H1 (cell line): ENCODE measurements around the gene SLC12A2. TPM values are rescaled to one million over a fixed set of nuclear protein-coding genes. Genes with fewer than 3 reads are reported as not detected.

Source experiments
- CTCF ChIA-PET: fragments of 300-600 bp; sonication (Branson Sonifier 250); formaldehyde crosslinking; loops from one replicate; lab custom pipeline; 2021; ENCODE audit not compliant: partially characterized antibody; lab: Charles Lee
- POLR2A ChIA-PET: fragments of 300-600 bp; sonication (Branson Sonifier 250); formaldehyde crosslinking; loops from one replicate; lab custom pipeline; 2021; ENCODE audit warnings: inconsistent platforms; ENCODE audit not compliant: partially characterized antibody; lab: Charles Lee
- DNase-seq, 2 experiments: peaks; one replicate each; pipeline versions ENCODE4 v3.0.0 to v3.0.0-alpha.2; 2010 to 2022; ENCODE audit warnings: low spot score in 2 of 2, low read depth in 1 of 2, mixed read lengths in 1 of 2
- FAIRE-seq: peaks from 2 replicates; lab custom pipeline; 2011; peaks lifted over from hg19 to GRCh38; lab: Jason Lieb, UNC
- H2AFZ ChIP-seq: 2 replicates; pipeline ENCODE4 v1.8.1; 2012; ENCODE audit warnings: low read length, inconsistent platforms
- H2AK5ac ChIP-seq: 2 replicates; pipeline ENCODE4 v1.6.1; 2013; ENCODE audit warnings: low read depth, low read length
- H2BK120ac ChIP-seq: replicated peaks from 2 replicates; pipeline ENCODE3; 2013; ENCODE audit warnings: low read depth, low read length, inconsistent platforms
- H2BK12ac ChIP-seq: 2 replicates; pipeline ENCODE4 v1.6.1; 2013; ENCODE audit warnings: low read depth, low read length
- H2BK15ac ChIP-seq: 2 replicates; pipeline ENCODE4 v1.6.1; 2013; ENCODE audit warnings: low read length
- H2BK20ac ChIP-seq: 2 replicates; pipeline ENCODE4 v1.6.1; 2013; ENCODE audit warnings: low read length
- H2BK5ac ChIP-seq: 2 replicates; pipeline ENCODE4 v1.6.1; 2013; ENCODE audit warnings: low read depth, low read length
- H3K14ac ChIP-seq: 2 replicates; pipeline ENCODE4 v1.6.1; 2013; ENCODE audit warnings: inconsistent platforms; ENCODE audit not compliant: insufficient read length
- H3K18ac ChIP-seq: 2 replicates; pipeline ENCODE4 v1.6.1; 2013; ENCODE audit warnings: low read length; ENCODE audit errors: extremely low read depth
- H3K23ac ChIP-seq: 2 replicates; pipeline ENCODE4 v1.6.1; 2013; ENCODE audit warnings: inconsistent platforms; ENCODE audit not compliant: insufficient read length
- H3K23me2 ChIP-seq: 2 replicates; pipeline ENCODE4 v1.6.1; 2013; ENCODE audit warnings: low read depth, low read length
- H3K27ac ChIP-seq: 2 replicates; pipeline ENCODE4 v1.6.1; 2011; ENCODE audit warnings: low read depth, low read length, inconsistent platforms
- H3K27me3 ChIP-seq, 4 experiments: replicated peaks in 1 of 4; 1 replicate in 1 of 4; 2 replicates in 3 of 4; pipeline versions ENCODE4 v1.6.1 to v1.8.1; 2011 to 2013; ENCODE audit warnings: low read length in 3 of 4, mild to moderate bottlenecking in 3 of 4, inconsistent platforms in 2 of 4, mixed read lengths in 2 of 4, moderate library complexity in 1 of 4; ENCODE audit not compliant: control insufficient read depth in 3 of 4, insufficient read depth in 3 of 4; ENCODE audit errors: extremely low read depth in 1 of 4
- H3K36me3 ChIP-seq, 4 experiments: 2 replicates each; pipeline versions ENCODE4 v1.6.1 to v1.8.1; 2011 to 2013; ENCODE audit warnings: mild to moderate bottlenecking in 4 of 4, low read length in 3 of 4, moderate library complexity in 2 of 4, control low read depth in 1 of 4, inconsistent platforms in 1 of 4; ENCODE audit not compliant: insufficient read depth in 4 of 4, control insufficient read depth in 2 of 4
- H3K4ac ChIP-seq: replicated peaks from 2 replicates; pipeline ENCODE3; 2013; ENCODE audit warnings: low read length, low read depth, mixed read lengths, inconsistent platforms; ENCODE audit not compliant: insufficient read length
- H3K4me1 ChIP-seq, 4 experiments: replicated peaks in 1 of 4; 1 replicate in 1 of 4; 2 replicates in 3 of 4; pipeline versions ENCODE4 v1.6.1 to v1.8.1; 2011 to 2013; ENCODE audit warnings: low read length in 3 of 4, inconsistent platforms in 2 of 4, mixed read lengths in 1 of 4; ENCODE audit not compliant: insufficient read depth in 4 of 4, control insufficient read depth in 3 of 4
- H3K4me2 ChIP-seq, 2 experiments: 2 replicates each; pipeline versions ENCODE4 v1.6.1 to v1.8.1; 2011 to 2013; ENCODE audit warnings: low read depth in 2 of 2, low read length in 2 of 2, control low read depth in 1 of 2, inconsistent platforms in 1 of 2, mild to moderate bottlenecking in 1 of 2; ENCODE audit not compliant: insufficient read depth in 1 of 2
- H3K4me3 ChIP-seq, 4 experiments: fragments of 200-600, 300-600 bp in 1 of 4; sonication (generic), shearing (Covaris generic), sonication (Bioruptor Twin) in 1 of 4; 2 replicates each; pipeline versions ENCODE4 v1.5.1 to v1.8.1; 2011 to 2016; ENCODE audit warnings: low read length in 4 of 4, low read depth in 3 of 4, control low read depth in 2 of 4, inconsistent platforms in 2 of 4, mild to moderate bottlenecking in 2 of 4, mixed read lengths in 1 of 4, moderate library complexity in 1 of 4; ENCODE audit not compliant: insufficient read depth in 2 of 4; ENCODE audit errors: extremely low read depth in 1 of 4
- H3K56ac ChIP-seq: replicated peaks from 2 replicates; pipeline ENCODE3; 2013; ENCODE audit warnings: low read depth, mild to moderate bottlenecking, mixed read lengths, low read length, inconsistent platforms; ENCODE audit not compliant: insufficient read length
- H3K79me1 ChIP-seq: 2 replicates; pipeline ENCODE4 v1.6.1; 2013; ENCODE audit warnings: low read depth, low read length, control low read depth
- H3K79me2 ChIP-seq, 2 experiments: 2 replicates each; pipeline versions ENCODE4 v1.6.1 to v1.8.1; 2012 to 2013; ENCODE audit warnings: low read length in 2 of 2, mild to moderate bottlenecking in 2 of 2, inconsistent platforms in 1 of 2; ENCODE audit not compliant: insufficient read depth in 2 of 2, control insufficient read depth in 1 of 2
- H3K9ac ChIP-seq, 4 experiments: replicated peaks in 1 of 4; 1 replicate in 1 of 4; 2 replicates in 3 of 4; pipeline versions ENCODE4 v1.6.1 to v1.8.1; 2011 to 2013; ENCODE audit warnings: low read depth in 3 of 4, low read length in 3 of 4, control low read depth in 2 of 4, mild to moderate bottlenecking in 2 of 4, moderate library complexity in 2 of 4, inconsistent platforms in 1 of 4; ENCODE audit errors: extremely low read depth in 1 of 4
- H3K9me3 ChIP-seq, 2 experiments: 2 replicates each; pipeline versions ENCODE4 v1.6.1 to v1.8.1; 2012 to 2013; ENCODE audit warnings: mild to moderate bottlenecking in 2 of 2, moderate library complexity in 2 of 2, control low read depth in 1 of 2, inconsistent platforms in 1 of 2, low read depth in 1 of 2, low read length in 1 of 2, mixed read lengths in 1 of 2; ENCODE audit not compliant: insufficient read depth in 2 of 2
- H4K20me1 ChIP-seq, 2 experiments: replicated peaks in 1 of 2; 2 replicates each; pipeline versions ENCODE3 to v1.8.1; 2011 to 2013; ENCODE audit warnings: inconsistent platforms in 2 of 2, low read length in 2 of 2, mild to moderate bottlenecking in 1 of 2; ENCODE audit not compliant: insufficient read depth in 2 of 2, control insufficient read depth in 1 of 2
- H4K5ac ChIP-seq: 2 replicates; pipeline ENCODE4 v1.6.1; 2013; ENCODE audit warnings: low read length, low read depth, mixed read lengths, inconsistent platforms; ENCODE audit not compliant: insufficient read length
- H4K8ac ChIP-seq: 2 replicates; pipeline ENCODE4 v1.8.0; 2013; ENCODE audit warnings: mild to moderate bottlenecking, moderate library complexity, low read length, inconsistent platforms; ENCODE audit not compliant: insufficient read depth; ENCODE audit errors: extremely low read depth
- H4K91ac ChIP-seq: replicated peaks from 2 replicates; pipeline ENCODE3; 2013; ENCODE audit warnings: low read length, mixed read lengths, inconsistent platforms; ENCODE audit not compliant: insufficient read length
- ATF2 ChIP-seq: IDR thresholded peaks from 2 replicates; pipeline ENCODE4 v1.6.1; 2012; ENCODE audit warnings: low read length, inconsistent platforms
- CEBPB ChIP-seq: IDR thresholded peaks from 2 replicates; pipeline ENCODE4 v1.6.1; 2012; ENCODE audit warnings: low read depth, low read length
- EZH2 ChIP-seq: fragments of 200-600 bp; sonication (generic); IDR thresholded peaks from 2 replicates; pipeline ENCODE4 v1.7.1; 2012; ENCODE audit warnings: low read depth, mild to moderate bottlenecking, moderate library complexity, low read length, inconsistent platforms; ENCODE audit not compliant: severe bottlenecking
- GTF2F1 ChIP-seq: IDR thresholded peaks from 2 replicates; pipeline ENCODE4 v1.6.1; 2012; ENCODE audit warnings: low read depth, low read length, improper control_type of control experiment, borderline replicate concordance
- KDM4A ChIP-seq: IDR thresholded peaks from one replicate; pipeline ENCODE4 v1.7.1; 2012; ENCODE audit warnings: low read depth, mild to moderate bottlenecking, moderate library complexity, low read length, inconsistent platforms; ENCODE audit not compliant: severe bottlenecking
- RAD21 ChIP-seq, 2 experiments: IDR thresholded peaks in 1 of 2; conservative IDR thresholded peaks in 1 of 2; 2 replicates each; pipeline ENCODE4 v1.6.1; 2011; ENCODE audit warnings: low read depth in 2 of 2, low read length in 2 of 2, improper control_type of control experiment in 1 of 2, inconsistent platforms in 1 of 2, mild to moderate bottlenecking in 1 of 2, moderate library complexity in 1 of 2
- RFX5 ChIP-seq: IDR thresholded peaks from 2 replicates; pipeline ENCODE4 v1.6.1; 2011; ENCODE audit warnings: low read depth, low read length, improper control_type of control experiment, borderline replicate concordance
- SP2 ChIP-seq: IDR thresholded peaks from 2 replicates; pipeline ENCODE4 v1.6.1; 2012; ENCODE audit warnings: mild to moderate bottlenecking, low read length, inconsistent platforms
- SP4 ChIP-seq: IDR thresholded peaks from 2 replicates; pipeline ENCODE4 v1.6.1; 2012; ENCODE audit warnings: low read length, inconsistent platforms
- SRF ChIP-seq: IDR thresholded peaks from 2 replicates; pipeline ENCODE4 v1.6.1; 2011; ENCODE audit warnings: mild to moderate bottlenecking, low read depth, low read length, moderate library complexity
- polyA plus RNA-seq, 7 experiments: library from polyadenylated mRNA; depleted of rRNA in 3 of 7; stranded (reverse) in 5 of 7; unstranded in 2 of 7; fragments of >200 nt in 5 of 7; fragments of 200-250 nt in 2 of 7; gene quantifications; 1 replicate in 5 of 7; 2 replicates in 1 of 7; 4 replicates in 1 of 7; pipeline versions ENCODE4 v1.2.1 to v1.2.3, GENCODE V29; 2011 to 2013; ENCODE audit warnings: missing spikeins in 2 of 7, mixed read lengths in 2 of 7
- total RNA-seq: library from RNA; stranded (reverse); fragmentation: NEBNext Ultra II Directional; extraction: Animal tissue kit (Norgen Biotek cat#: 25700); gene quantifications from 2 replicates; pipeline ENCODE4 v1.2.1, GENCODE V29; 2021

SLC12A2 gene
- total and polyA plus RNA-seq, 2 of the 8 experiments (the other 6 are each of a cell fraction or from before 2014, with no cell fraction given), result 2.6 to 16.2 TPM

GRCh38 chr5:128199611-128200010 is 116.0 kb downstream of the SLC12A2 start:
- H3K4ac ChIP-seq, result no peak overlapping the region
- no peaks in the 10 kb centered on the region for H3K79me1 ChIP-seq
- POLR2A ChIA-PET, result no interaction called here
- no peak overlapping the region for H2BK120ac ChIP-seq
- no peaks in the 10 kb centered on the region for H3K9me3 ChIP-seq
- DNase-seq, result no peak
- no peak overlapping the region for H3K9ac ChIP-seq
- H2BK5ac ChIP-seq, result no peak overlapping the region
- TF ChIP-seq KDM4A (no peak), RFX5 (no peak), SRF (no peak), GTF2F1 (no peak), RAD21 (IDR thresholded peaks at IDR 0.05 in 1 of 2, conservative IDR thresholded peaks at IDR 0.05 in 1 of 2; ENCODE audit: low read depth in 2 of 2, low read length in 2 of 2) (no peak), EZH2 (no peak), SP4 (no peak), CEBPB (no peak), SP2 (no peak), ATF2 (no peak)
- CTCF ChIA-PET, result interaction anchor here (0.6 to 2.1 kb wide), 3 partner anchors 30 to 636 kb away, joined by 3 to 10 read pairs (median 3); no protein-coding TSS in a partner anchor
- H2BK12ac ChIP-seq, result no peak overlapping the region
- H3K27ac ChIP-seq, result no peak overlapping the region
- peaks cover 0 to 2% (median under 1%) of the 10 kb centered on the region in 4 experiments; a peak in 2 of 7 replicates for H3K4me1 ChIP-seq
- no peak overlapping the region for H2BK20ac ChIP-seq
- no peak overlapping the region for H4K91ac ChIP-seq
- H3K4me3 ChIP-seq, result no peak overlapping the region
- no peak overlapping the region for H3K23ac ChIP-seq
- no peak overlapping the region for H2BK15ac ChIP-seq
- H3K56ac ChIP-seq, result no peak overlapping the region
- H3K18ac ChIP-seq, result no peak overlapping the region
- no peak overlapping the region for H2AK5ac ChIP-seq
- no peaks in the 10 kb centered on the region for H4K20me1 ChIP-seq
- H3K36me3 ChIP-seq, result no peaks in the 10 kb centered on the region
- no peaks in the 10 kb centered on the region for H3K23me2 ChIP-seq
- H3K4me2 ChIP-seq, result no peak overlapping the region
- no peak overlapping the region for H2AFZ ChIP-seq
- H3K79me2 ChIP-seq, result no peaks in the 10 kb centered on the region
- no peak for FAIRE-seq
- no peak overlapping the region for H3K14ac ChIP-seq
- no peaks in the 10 kb centered on the region; a peak in 1 of 7 replicates for H3K27me3 ChIP-seq
- H4K5ac ChIP-seq, result no peak overlapping the region
- H4K8ac ChIP-seq, result no peak overlapping the region
